Astrocyte (in vitro differentiated cells and primary cell): ENCODE data around the gene DNLZ. TPM values are rescaled to one million over a fixed set of nuclear protein-coding genes. Genes with fewer than 3 reads are reported as not detected.
A peak's percentile ranks its signal among the peaks of the same experiment; 100 is the strongest.

ENCODE experiments used
- DNase-seq: peaks from one replicate; pipeline ENCODE4 v3.0.0-alpha.2; 2010; ENCODE audit warnings: low read depth
- FAIRE-seq: peaks from 2 replicates; lab custom pipeline; 2011; peaks lifted over from hg19 to GRCh38; lab: Jason Lieb, UNC
- H2AFZ ChIP-seq: 2 replicates; pipeline ENCODE4 v1.6.0; 2012; ENCODE audit warnings: low read depth, low read length, inconsistent platforms
- H3K27ac ChIP-seq: 2 replicates; pipeline ENCODE4 v1.5.1; 2011; ENCODE audit warnings: low read depth, low read length, inconsistent platforms
- H3K27me3 ChIP-seq: 2 replicates; pipeline ENCODE4 v1.6.0; 2011; ENCODE audit warnings: low read length, inconsistent platforms; ENCODE audit not compliant: insufficient read depth
- H3K36me3 ChIP-seq: 2 replicates; pipeline ENCODE4 v1.5.1; 2011; ENCODE audit warnings: low read length, inconsistent platforms; ENCODE audit not compliant: insufficient read depth
- H3K4me1 ChIP-seq: 2 replicates; pipeline ENCODE4 v1.5.1; 2011; ENCODE audit warnings: low read length, inconsistent platforms; ENCODE audit not compliant: insufficient read depth
- H3K4me2 ChIP-seq: 2 replicates; pipeline ENCODE4 v1.6.0; 2012; ENCODE audit warnings: low read length, inconsistent platforms
- H3K4me3 ChIP-seq: 2 replicates; pipeline ENCODE4 v1.5.1; 2011; ENCODE audit warnings: low read depth, mild to moderate bottlenecking, low read length, inconsistent platforms; ENCODE audit not compliant: insufficient read depth
- H3K79me2 ChIP-seq: 2 replicates; pipeline ENCODE4 v1.6.0; 2012; ENCODE audit warnings: mild to moderate bottlenecking, low read length, inconsistent platforms; ENCODE audit not compliant: insufficient read depth
- H3K9ac ChIP-seq: 2 replicates; pipeline ENCODE4 v1.6.0; 2012; ENCODE audit warnings: mild to moderate bottlenecking, low read length, inconsistent platforms
- H3K9me3 ChIP-seq: 2 replicates; pipeline ENCODE4 v1.5.1; 2012; ENCODE audit warnings: low read depth, mild to moderate bottlenecking, low read length, inconsistent platforms; ENCODE audit not compliant: insufficient read depth
- H4K20me1 ChIP-seq: 2 replicates; pipeline ENCODE4 v1.6.0; 2012; ENCODE audit warnings: low read length, inconsistent platforms; ENCODE audit not compliant: insufficient read depth
- H3K27ac Mint-ChIP-seq: one replicate; pipeline ENCODE4 v1.8.0; 2021; ENCODE audit warnings: mild to moderate bottlenecking, mixed read lengths; ENCODE audit not compliant: unreplicated experiment
- H3K27me3 Mint-ChIP-seq: one replicate; pipeline ENCODE4 v1.8.0; 2021; ENCODE audit warnings: low read depth, mixed read lengths; ENCODE audit not compliant: unreplicated experiment
- H3K36me3 Mint-ChIP-seq: one replicate; pipeline ENCODE4 v1.8.0; 2021; ENCODE audit warnings: low read depth, mixed read lengths; ENCODE audit not compliant: unreplicated experiment
- H3K4me1 Mint-ChIP-seq: one replicate; pipeline ENCODE4 v1.8.0; 2021; ENCODE audit warnings: low read depth, mixed read lengths; ENCODE audit not compliant: unreplicated experiment
- H3K4me3 Mint-ChIP-seq: one replicate; pipeline ENCODE4 v1.8.0; 2021; ENCODE audit warnings: mild to moderate bottlenecking, moderate library complexity, mixed read lengths; ENCODE audit not compliant: unreplicated experiment
- H3K9me3 Mint-ChIP-seq: one replicate; pipeline ENCODE4 v1.8.0; 2021; ENCODE audit warnings: mild to moderate bottlenecking, mixed read lengths; ENCODE audit not compliant: unreplicated experiment
- CTCF ChIP-seq: IDR thresholded peaks from 2 replicates; pipeline ENCODE4 v1.5.1; 2011; ENCODE audit warnings: low read depth, mild to moderate bottlenecking, inconsistent platforms, low read length, moderate library complexity; ENCODE audit not compliant: insufficient read depth
- EZH2 ChIP-seq: IDR thresholded peaks from 2 replicates; pipeline ENCODE4 v1.6.1; 2012; ENCODE audit warnings: mild to moderate bottlenecking, low read length, inconsistent platforms; ENCODE audit not compliant: insufficient read depth
- total RNA-seq: library from RNA; stranded (reverse); gene quantifications from 2 replicates; pipeline ENCODE4 v1.2.1, GENCODE V29; 2021

DNLZ gene
- total RNA-seq, 1 donor from 2014 or later, result 17.4 TPM

GRCh38 chr9:136374183-136374575 is 10.6 kb upstream of the DNLZ start:
- no peak overlapping the region for H3K27ac ChIP-seq
- no peaks in the 10 kb centered on the region for H3K79me2 ChIP-seq
- no peak overlapping the region for H3K27ac Mint-ChIP-seq
- no peak overlapping the region for H3K9ac ChIP-seq
- H4K20me1 ChIP-seq, result no peaks in the 10 kb centered on the region
- H3K4me3 Mint-ChIP-seq, result no peak overlapping the region
- H3K27me3 ChIP-seq, result no peaks in the 10 kb centered on the region
- no peak for FAIRE-seq
- H3K4me3 ChIP-seq, result no peak overlapping the region
- no peaks in the 10 kb centered on the region for H3K9me3 ChIP-seq
- H3K4me2 ChIP-seq, result no peak overlapping the region
- H2AFZ ChIP-seq, result no peak overlapping the region
- peaks cover 6% of the 10 kb centered on the region for H3K4me1 Mint-ChIP-seq
- H3K36me3 ChIP-seq, result no peaks in the 10 kb centered on the region
- no peak for DNase-seq
- H3K9me3 Mint-ChIP-seq, result no peaks in the 10 kb centered on the region
- peaks cover 10% of the 10 kb centered on the region for H3K4me1 ChIP-seq
- no peak for TF ChIP-seq CTCF
- no peak for TF ChIP-seq EZH2
- peaks cover 4% of the 10 kb centered on the region for H3K36me3 Mint-ChIP-seq
- no peaks in the 10 kb centered on the region for H3K27me3 Mint-ChIP-seq

GRCh38 chr9:136373300-136374182 is 10.0 kb upstream of the DNLZ start, which contains the start of gene CARD9:
CARD9 (minus strand) TSS chr9:136373669; CDS start chr9:136372078, 1,591 bp downstream.
- peaks cover 4% of the 10 kb centered on the region for H3K36me3 Mint-ChIP-seq
- peaks cover 6% of the 10 kb centered on the region for H3K4me1 Mint-ChIP-seq
- no peaks in the 10 kb centered on the region for H3K79me2 ChIP-seq
- H3K27ac Mint-ChIP-seq, result peak within 1 kb of the TSS; percentile 62
- H3K27me3 ChIP-seq, result no peaks in the 10 kb centered on the region
- H3K27ac ChIP-seq, result no peak within 1 kb of the TSS
- peak within 1 kb of the TSS; percentile 3 for H3K9ac ChIP-seq
- H3K9me3 ChIP-seq, result no peaks in the 10 kb centered on the region
- H2AFZ ChIP-seq, result peak within 1 kb of the TSS; percentile 13
- H3K4me3 ChIP-seq, result no peak within 1 kb of the TSS
- peak within 1 kb of the TSS; percentile 5 for H3K4me2 ChIP-seq
- H3K9me3 Mint-ChIP-seq, result no peaks in the 10 kb centered on the region
- no peaks in the 10 kb centered on the region for H3K27me3 Mint-ChIP-seq
- TF ChIP-seq CTCF (no peak), EZH2 (no peak)
- peaks cover 10% of the 10 kb centered on the region for H3K4me1 ChIP-seq
- no peak for FAIRE-seq
- no peak within 1 kb of the TSS for H3K4me3 Mint-ChIP-seq
- no peaks in the 10 kb centered on the region for H3K36me3 ChIP-seq
- H4K20me1 ChIP-seq, result no peaks in the 10 kb centered on the region
- DNase-seq, result no peak
